ENCODE data around the gene UVSSA. TPM values are rescaled to one million over a fixed set of nuclear protein-coding genes. Genes with fewer than 3 reads are reported as not detected.
A peak's percentile ranks its signal among the peaks of the same experiment; 100 is the strongest.

Gene UVSSA
- total RNA-seq, 3 donors from 2014 or later (not counting 1 experiment from before 2014, with no cell fraction given): 48.0 to 59.4 (median 56.4) TPM

GRCh38 chr4:1406394-1406980, 59.5 kb downstream of the UVSSA start, which contains the start of gene NKX1-1:
NKX1-1 (minus strand) TSS chr4:1406442; CDS start chr4:1406442, 0 bp downstream.
- H3K27ac Mint-ChIP-seq: no peak within 1 kb of the TSS
- Histone ChIP-seq H3K4me3 (ENCODE audit: low read length) (no peak within 1 kb of the TSS), H3K36me3 (ENCODE audit: control insufficient read depth, insufficient read depth, low read length) (no peaks in the 10 kb centered on the region), H3K9me3 (ENCODE audit: control insufficient read depth, insufficient read depth, low read length) (no peaks in the 10 kb centered on the region), H3K4me1 (ENCODE audit: control insufficient read depth, insufficient read depth, low read length) (no peaks in the 10 kb centered on the region), H3K27ac (ENCODE audit: low read length) (no peak within 1 kb of the TSS), H3K27me3 (ENCODE audit: control insufficient read depth, insufficient read depth, low read length) (peaks cover 41% of the 10 kb centered on the region)
- no peak within 1 kb of the TSS for H3K4me3 Mint-ChIP-seq
- ATAC-seq (no peak), DNase-seq (no peak)
- H3K9me3 Mint-ChIP-seq: no peaks in the 10 kb centered on the region
- H3K27me3 Mint-ChIP-seq (ENCODE audit: low read depth in 2 of 2): peaks cover 16 to 40% of the 10 kb centered on the region in 2 donors
- H3K36me3 Mint-ChIP-seq: no peaks in the 10 kb centered on the region
- H3K4me1 Mint-ChIP-seq: peaks cover 0 to 4% of the 10 kb centered on the region in 2 donors
- WGBS (ENCODE audit: insufficient coverage): 10% methylated on average over 91 of the region's 91 CpGs
- no peak for TF ChIP-seq CTCF (IDR thresholded peaks at IDR 0.05)
- intact Hi-C loops (cut with micrococcal nuclease): no loop called here

DNA sequence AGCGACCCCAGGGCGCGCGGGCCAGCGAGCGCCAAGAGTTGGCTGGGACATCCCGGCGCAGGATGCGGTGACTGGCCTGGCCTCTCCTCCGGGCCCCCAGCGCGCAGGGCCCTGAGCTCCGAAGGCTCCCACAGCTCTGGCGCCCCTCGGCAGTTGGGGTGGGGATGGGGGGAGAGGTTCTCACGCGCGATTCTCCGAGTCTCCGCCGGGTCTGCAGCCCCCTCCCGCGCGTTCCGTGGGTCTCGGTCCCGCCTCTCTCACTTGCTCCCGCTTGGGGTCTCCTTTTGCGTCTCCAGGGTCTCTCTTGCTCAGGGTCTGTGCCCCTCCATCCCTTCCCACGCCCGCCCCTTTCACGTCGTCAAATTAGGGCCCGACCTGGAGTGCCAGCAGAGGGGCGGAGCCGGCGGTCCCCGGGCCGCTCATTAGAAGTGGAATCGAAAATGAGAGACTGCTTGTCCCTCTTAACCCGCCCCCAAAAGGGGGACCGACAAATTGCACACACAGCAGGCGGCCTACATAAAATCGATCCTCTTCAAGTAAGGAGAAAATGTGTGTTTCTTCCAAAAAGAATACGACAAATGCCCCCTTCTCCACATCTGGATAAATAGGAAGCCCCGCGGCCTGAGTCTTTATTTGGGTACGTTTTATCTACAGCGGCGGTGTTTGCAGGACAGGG, 60.1 kb downstream of the UVSSA start:
- whole genome bisulfite sequencing (ENCODE audit: insufficient coverage): 16% methylated on average over 50 of the region's 50 CpGs
- Mint-ChIP-seq H3K27me3 (ENCODE audit: low read depth in 2 of 2) (peaks cover 16 to 42% of the 10 kb centered on the region in 2 donors), H3K36me3 (no peaks in the 10 kb centered on the region), H3K4me1 (peaks cover 0 to 4% of the 10 kb centered on the region in 2 donors), H3K9me3 (no peaks in the 10 kb centered on the region), H3K27ac (no peak overlapping the region), H3K4me3 (peak overlapping the region; percentile 25)
- H3K27ac ChIP-seq (ENCODE audit: low read length): no peak overlapping the region
- no peak overlapping the region for H3K4me3 ChIP-seq (ENCODE audit: low read length)
- no peaks in the 10 kb centered on the region for H3K36me3 ChIP-seq (ENCODE audit: control insufficient read depth, insufficient read depth, low read length)
- no peaks in the 10 kb centered on the region for H3K9me3 ChIP-seq (ENCODE audit: control insufficient read depth, insufficient read depth, low read length)
- ATAC-seq (no peak), DNase-seq (no peak)
- no peaks in the 10 kb centered on the region for H3K4me1 ChIP-seq (ENCODE audit: control insufficient read depth, insufficient read depth, low read length)
- peaks cover 35% of the 10 kb centered on the region for H3K27me3 ChIP-seq (ENCODE audit: control insufficient read depth, insufficient read depth, low read length)
- intact Hi-C loops (cut with micrococcal nuclease): no loop called here
- TF ChIP-seq CTCF (IDR thresholded peaks at IDR 0.05): no peak

DNA sequence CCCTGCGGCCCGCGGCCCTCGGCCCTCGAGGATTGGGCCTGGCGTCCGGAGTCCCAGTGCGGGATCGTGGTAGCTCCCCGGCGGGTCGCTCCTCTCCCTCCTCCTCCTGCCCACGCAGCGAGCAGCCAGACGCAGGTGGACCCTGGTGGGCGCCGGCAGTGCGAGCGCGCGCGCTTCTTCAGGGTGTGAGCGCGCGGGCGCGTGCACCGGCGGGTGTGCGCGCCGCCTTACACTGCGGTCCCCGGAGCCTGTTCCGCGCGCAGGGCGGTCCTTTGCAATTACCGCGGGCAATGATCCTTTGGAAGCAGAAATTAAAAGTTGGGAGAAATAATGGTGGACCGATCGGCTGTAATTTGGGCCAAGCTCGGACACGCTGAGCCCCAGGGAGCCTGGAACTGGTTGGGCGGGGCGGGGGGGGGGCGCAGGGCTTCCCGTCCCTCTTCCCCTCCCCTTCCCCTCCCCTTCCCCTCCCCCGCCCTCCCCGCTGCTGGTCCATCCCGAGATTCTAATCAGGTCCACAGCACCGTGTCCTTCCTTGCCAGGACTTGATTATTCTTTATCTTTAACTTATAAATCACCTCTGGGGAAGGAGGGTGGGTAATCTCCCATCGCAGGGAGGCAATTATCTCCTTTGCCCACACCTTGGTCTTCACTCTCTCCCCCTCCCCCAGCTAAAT, 60.8 kb downstream of the UVSSA start:
- H3K4me3 ChIP-seq (ENCODE audit: low read length): no peak overlapping the region
- no peaks in the 10 kb centered on the region for H3K9me3 Mint-ChIP-seq
- H3K27me3 ChIP-seq (ENCODE audit: control insufficient read depth, insufficient read depth, low read length): peaks cover 33% of the 10 kb centered on the region
- H3K36me3 ChIP-seq (ENCODE audit: control insufficient read depth, insufficient read depth, low read length): no peaks in the 10 kb centered on the region
- ATAC-seq (no peak), DNase-seq (no peak)
- no peaks in the 10 kb centered on the region for H3K36me3 Mint-ChIP-seq
- H3K4me1 ChIP-seq (ENCODE audit: control insufficient read depth, insufficient read depth, low read length): no peaks in the 10 kb centered on the region
- H3K4me3 Mint-ChIP-seq: no peak overlapping the region
- H3K4me1 Mint-ChIP-seq: peaks cover 0 to 4% of the 10 kb centered on the region in 2 donors
- no peak overlapping the region for H3K27ac ChIP-seq (ENCODE audit: low read length)
- no peaks in the 10 kb centered on the region for H3K9me3 ChIP-seq (ENCODE audit: control insufficient read depth, insufficient read depth, low read length)
- peaks cover 16 to 43% of the 10 kb centered on the region in 2 donors for H3K27me3 Mint-ChIP-seq (ENCODE audit: low read depth in 2 of 2)
- WGBS (ENCODE audit: insufficient coverage): 17% methylated on average over 41 of the region's 53 CpGs
- no peak for TF ChIP-seq CTCF (IDR thresholded peaks at IDR 0.05)
- intact Hi-C loops (cut with micrococcal nuclease): no loop called here
- no peak overlapping the region for H3K27ac Mint-ChIP-seq
